HUES64 (cell line): ENCODE data around the gene TAC3.
"Not testable (repeated sequence)": the region's sequence is repeated elsewhere in the genome, so short reads cannot be mapped to it uniquely, and the experiment has no call there.

ENCODE experiments used
- H3K27ac ChIP-seq: 2 replicates; pipeline ENCODE4 v1.7.0; 2013; ENCODE audit warnings: low read depth, low read length, inconsistent platforms
- H3K27me3 ChIP-seq: 2 replicates; pipeline ENCODE4 v1.6.1; 2013; ENCODE audit warnings: mild to moderate bottlenecking, low read length; ENCODE audit not compliant: insufficient read depth
- H3K36me3 ChIP-seq: 2 replicates; pipeline ENCODE4 v1.6.1; 2013; ENCODE audit warnings: mild to moderate bottlenecking, low read length; ENCODE audit not compliant: insufficient read depth
- H3K4me1 ChIP-seq: 2 replicates; pipeline ENCODE4 v1.6.1; 2013; ENCODE audit warnings: mild to moderate bottlenecking, low read length, moderate library complexity; ENCODE audit not compliant: insufficient read depth
- H3K4me3 ChIP-seq: 2 replicates; pipeline ENCODE4 v1.5.1; 2013; ENCODE audit warnings: mild to moderate bottlenecking, low read length, moderate library complexity
- H3K9ac ChIP-seq: 2 replicates; pipeline ENCODE4 v1.6.1; 2013; ENCODE audit warnings: mild to moderate bottlenecking, low read depth, low read length
- H3K9me3 ChIP-seq: 2 replicates; pipeline ENCODE4 v1.6.1; 2013; ENCODE audit warnings: low read depth, low read length; ENCODE audit not compliant: insufficient read depth
- WGBS: fragments of 150-250, 120-280 bp; methylation state at CpG from one replicate; pipeline ENCODE4 v1.1.7; 2013; ENCODE audit warnings: missing lambda C conversion rate; 5-methylcytosine and 5-hydroxymethylcytosine counted together

TAC3 gene

GRCh38 chr12:57031789-57032188, 15.5 kb upstream of the TAC3 start:
- Histone ChIP-seq H3K27me3 (no peaks in the 10 kb centered on the region), H3K36me3 (no peaks in the 10 kb centered on the region), H3K9ac (no peak overlapping the region), H3K9me3 (no peaks in the 10 kb centered on the region), H3K4me1 (no peaks in the 10 kb centered on the region), H3K4me3 (no peak overlapping the region), H3K27ac (no peak overlapping the region)
- 80% methylated on average over 7 of the region's 7 CpGs for WGBS

- Histone ChIP-seq H3K9ac (no peak overlapping the region), H3K4me1 (no peaks in the 10 kb centered on the region), H3K27ac (no peak overlapping the region), H3K4me3 (no peak overlapping the region), H3K27me3 (no peaks in the 10 kb centered on the region), H3K9me3 (no peaks in the 10 kb centered on the region), H3K36me3 (no peaks in the 10 kb centered on the region)
- 54% methylated on average over 2 of the region's 2 CpGs for WGBS
These were observed 14.9 kb upstream of the TAC3 start for GRCh38 chr12:57031138-57031725.

- H3K4me1 ChIP-seq = no peaks in the 10 kb centered on the region
- 93% methylated on average over 7 of the region's 7 CpGs for WGBS
- no peak overlapping the region for H3K27ac ChIP-seq
- no peak overlapping the region for H3K4me3 ChIP-seq
- no peak overlapping the region for H3K9ac ChIP-seq
- no peaks in the 10 kb centered on the region for H3K9me3 ChIP-seq
- no peaks in the 10 kb centered on the region for H3K36me3 ChIP-seq
- H3K27me3 ChIP-seq = no peaks in the 10 kb centered on the region
These were observed 13.1 kb upstream of the TAC3 start for GRCh38 chr12:57029457-57029856.

- Histone ChIP-seq H3K4me3 (no peak overlapping the region), H3K36me3 (no peaks in the 10 kb centered on the region), H3K9ac (no peak overlapping the region), H3K27me3 (no peaks in the 10 kb centered on the region), H3K27ac (no peak overlapping the region), H3K4me1 (no peaks in the 10 kb centered on the region), H3K9me3 (no peaks in the 10 kb centered on the region)
- WGBS = 88% methylated on average over 4 of the region's 5 CpGs
These were observed 11.4 kb upstream of the TAC3 start for GRCh38 chr12:57027805-57028153.

GRCh38 chr12:57027011-57027804, 10.9 kb upstream of the TAC3 start:
- H3K4me3 ChIP-seq = no peak overlapping the region
- H3K4me1 ChIP-seq = no peaks in the 10 kb centered on the region
- no peak overlapping the region for H3K9ac ChIP-seq
- H3K36me3 ChIP-seq = no peaks in the 10 kb centered on the region
- no peaks in the 10 kb centered on the region for H3K27me3 ChIP-seq
- no peaks in the 10 kb centered on the region for H3K9me3 ChIP-seq
- no peak overlapping the region for H3K27ac ChIP-seq
- WGBS = 76% methylated on average over 13 of the region's 13 CpGs

- H3K9me3 ChIP-seq = no peaks in the 10 kb centered on the region
- WGBS = 85% methylated on average over 2 of the region's 2 CpGs
- H3K36me3 ChIP-seq = no peaks in the 10 kb centered on the region
- no peak overlapping the region for H3K4me3 ChIP-seq
- H3K27me3 ChIP-seq = no peaks in the 10 kb centered on the region
- no peak overlapping the region for H3K27ac ChIP-seq
- H3K4me1 ChIP-seq = no peaks in the 10 kb centered on the region
- no peak overlapping the region for H3K9ac ChIP-seq
These were observed 8.9 kb upstream of the TAC3 start for GRCh38 chr12:57025196-57025595.

GRCh38 chr12:57022324-57022723, 6.0 kb upstream of the TAC3 start:
- H3K4me1 ChIP-seq, H3K9me3 ChIP-seq, H3K27ac ChIP-seq, H3K27me3 ChIP-seq, H3K4me3 ChIP-seq, H3K36me3 ChIP-seq, H3K9ac ChIP-seq: not testable (repeated sequence)
- 97% methylated on average over 5 of the region's 5 CpGs for WGBS

- Histone ChIP-seq H3K27ac (no peak overlapping the region), H3K4me1 (peaks cover 2% of the 10 kb centered on the region; the same call in 1 of the 2 replicates), H3K27me3 (no peaks in the 10 kb centered on the region), H3K9me3 (no peaks in the 10 kb centered on the region), H3K4me3 (no peak overlapping the region), H3K36me3 (no peaks in the 10 kb centered on the region), H3K9ac (no peak overlapping the region)
- WGBS = 94% methylated on average over 9 of the region's 9 CpGs
These were observed 3.8 kb upstream of the TAC3 start for GRCh38 chr12:57019983-57020719.

GRCh38 chr12:57018906-57019305, 2.6 kb upstream of the TAC3 start:
- WGBS = 90% methylated on average over 1 of the region's 1 CpG
- no peaks in the 10 kb centered on the region for H3K36me3 ChIP-seq
- H3K4me1 ChIP-seq = peaks cover 2% of the 10 kb centered on the region; the same call in 1 of the 2 replicates
- H3K9ac ChIP-seq = no peak overlapping the region
- no peak overlapping the region for H3K4me3 ChIP-seq
- H3K27me3 ChIP-seq = no peaks in the 10 kb centered on the region
- H3K27ac ChIP-seq = no peak overlapping the region
- no peaks in the 10 kb centered on the region for H3K9me3 ChIP-seq

- not testable (repeated sequence) for H3K9ac ChIP-seq, H3K27me3 ChIP-seq, H3K4me1 ChIP-seq, H3K9me3 ChIP-seq, H3K27ac ChIP-seq, H3K4me3 ChIP-seq, H3K36me3 ChIP-seq
- WGBS = 96% methylated on average over 4 of the region's 5 CpGs
These were observed 2.0 kb upstream of the TAC3 start for GRCh38 chr12:57018353-57018752.

GRCh38 chr12:57012600-57013465, 3.5 kb downstream of the TAC3 start:
- no peak overlapping the region for H3K27ac ChIP-seq
- H3K4me1 ChIP-seq = peaks cover 31% of the 10 kb centered on the region
- H3K27me3 ChIP-seq = no peaks in the 10 kb centered on the region
- H3K4me3 ChIP-seq = no peak overlapping the region
- no peak overlapping the region for H3K9ac ChIP-seq
- H3K9me3 ChIP-seq = no peaks in the 10 kb centered on the region
- 83% methylated on average over 7 of the region's 7 CpGs for WGBS
- H3K36me3 ChIP-seq = no peaks in the 10 kb centered on the region
